PC-9 (cell line): ENCODE results near the gene PLCL2. TPM values are rescaled to one million over a fixed set of nuclear protein-coding genes. Genes with fewer than 3 reads are reported as not detected.

Source experiments
- BruUV-seq: library from RNA; stranded (reverse); fragments of 400-500 nt; replicated peaks from 2 replicates; lab custom pipeline; 2021; lab: Mats Ljungman, UMichigan
- CTCF ChIA-PET: fragments of 300-600 bp; sonication (Branson Sonifier 250); formaldehyde crosslinking; loops from one replicate; lab custom pipeline; 2022; ENCODE audit warnings: antibody characterized with exemption; lab: Charles Lee
- POLR2A ChIA-PET: fragments of 300-600 bp; sonication (Branson Sonifier 250); formaldehyde crosslinking; loops from one replicate; lab custom pipeline; 2022; ENCODE audit warnings: antibody characterized with exemption; ENCODE audit not compliant: unreplicated experiment; lab: Charles Lee
- DNase-seq, 2 experiments: peaks; one replicate each; pipeline versions ENCODE4 v3.0.0 to v3.0.0-alpha.2; 2015 to 2022; ENCODE audit warnings: mixed read lengths in 1 of 2
- H2AFZ ChIP-seq: fragments of 200-600 bp; sonication (generic); 2 replicates; pipeline ENCODE4 v1.8.1; 2017; ENCODE audit warnings: antibody characterized with exemption
- H3F3A ChIP-seq: fragments of 200-600 bp; sonication (generic); 2 replicates; pipeline ENCODE4 v1.8.1; 2017; ENCODE audit warnings: antibody characterized with exemption, mild to moderate bottlenecking, low read depth; ENCODE audit not compliant: insufficient read depth
- H3K27ac ChIP-seq: fragments of 200-600 bp; sonication (generic); 2 replicates; pipeline ENCODE4 v1.6.1; 2016; ENCODE audit warnings: mixed run types
- H3K27me3 ChIP-seq: fragments of 200-600 bp; sonication (generic); 2 replicates; pipeline ENCODE4 v1.6.1; 2016; ENCODE audit warnings: low read depth, mixed run types; ENCODE audit not compliant: insufficient read depth
- H3K36me3 ChIP-seq: fragments of 200-600 bp; sonication (generic); 2 replicates; pipeline ENCODE4 v1.6.1; 2016; ENCODE audit warnings: low read depth, mixed run types
- H3K4me1 ChIP-seq: fragments of 200-600 bp; sonication (generic); replicated peaks from 2 replicates; pipeline ENCODE4 v1.6.1; 2016; ENCODE audit warnings: mixed run types; ENCODE audit not compliant: insufficient read depth
- H3K4me2 ChIP-seq: fragments of 200-600 bp; sonication (generic); 2 replicates; pipeline ENCODE4 v1.6.1; 2017; ENCODE audit warnings: mixed run types
- H3K4me3 ChIP-seq: fragments of 200-600 bp; sonication (generic); 2 replicates; pipeline ENCODE4 v1.6.1; 2016; ENCODE audit warnings: mixed run types
- H3K79me2 ChIP-seq: fragments of 200-600 bp; sonication (generic); 2 replicates; pipeline ENCODE4 v1.6.1; 2017; ENCODE audit warnings: low read depth, mixed run types
- H3K9me2 ChIP-seq: fragments of 200-600 bp; sonication (generic); 2 replicates; pipeline ENCODE4 v1.8.1; 2017; ENCODE audit warnings: mild to moderate bottlenecking; ENCODE audit not compliant: insufficient read depth
- H3K9me3 ChIP-seq: fragments of 200-600 bp; sonication (generic); 2 replicates; pipeline ENCODE4 v1.8.1; 2016; ENCODE audit warnings: low read depth; ENCODE audit not compliant: insufficient read depth
- H4K20me1 ChIP-seq: fragments of 200-600 bp; sonication (generic); 2 replicates; pipeline ENCODE4 v1.8.1; 2017; ENCODE audit not compliant: insufficient read depth
- EZH2 ChIP-seq: fragments of 200-600 bp; sonication (generic); IDR thresholded peaks from 2 replicates; pipeline ENCODE4 v1.8.0; 2017; ENCODE audit warnings: antibody characterized with exemption, low read depth
- intact Hi-C: fragments of 100-400 bp; cut with micrococcal nuclease; formaldehyde crosslinking; loops from one replicate; pipeline ENCODE4 v1.10.0; 2022; ENCODE audit not compliant: unreplicated experiment
- total RNA-seq: library from RNA; stranded (reverse); gene quantifications from 2 replicates; pipeline ENCODE4 v1.2.3, GENCODE V29; 2021
- TF ChIP-seq, protein P1 (sequence below): fragments of 200-600 bp; sonication (generic); conservative IDR thresholded peaks from 2 replicates; pipeline ENCODE4 v1.6.1; 2017; ENCODE audit warnings: mixed run types, antibody characterized with exemption, mild to moderate bottlenecking, moderate library complexity

The PLCL2 gene
- total RNA-seq, 1 experiment from 2014 or later: 4.6 TPM

DNA sequence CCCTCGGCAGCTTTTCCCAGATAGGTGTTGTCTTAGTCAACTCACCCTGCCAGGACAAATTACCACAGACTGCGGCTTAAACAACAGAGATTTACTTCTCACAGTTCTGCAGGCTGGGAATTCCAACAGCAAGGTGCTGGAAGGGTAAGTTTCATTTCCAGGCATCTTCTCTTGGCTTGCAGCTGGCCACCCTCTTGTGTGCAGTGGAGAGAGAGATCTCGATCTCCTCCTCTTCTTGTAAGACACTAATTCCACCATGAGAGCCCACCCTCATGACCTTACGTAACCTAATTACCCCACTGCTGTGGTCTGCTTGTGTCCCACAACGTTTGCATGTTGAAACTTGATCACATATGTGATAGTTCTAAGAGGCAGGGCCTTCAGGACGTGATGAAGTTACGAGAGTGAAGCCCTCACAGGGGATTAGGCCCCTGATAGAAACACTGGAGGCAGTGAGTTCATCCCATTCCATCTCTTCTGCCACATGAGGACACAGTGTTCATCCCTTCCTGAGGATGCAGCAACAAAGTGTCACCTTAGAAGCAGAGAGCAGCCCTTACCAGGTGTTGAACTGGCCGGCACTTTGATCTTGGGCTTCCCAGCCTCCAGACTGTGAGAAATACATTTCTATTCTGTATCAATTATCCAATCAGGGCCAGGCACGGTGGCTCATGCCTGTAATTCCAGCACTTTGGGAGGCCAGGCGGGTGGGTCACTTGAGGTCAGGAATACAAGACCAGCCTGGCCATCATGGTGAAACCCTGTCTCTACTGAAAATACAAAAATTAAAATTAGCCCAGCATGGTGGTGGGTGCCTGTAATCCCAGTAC lies 247.7 kb downstream of the PLCL2 start:
- H4K20me1 ChIP-seq: no peaks in the 10 kb centered on the region
- TF ChIP-seq, protein P1, sequence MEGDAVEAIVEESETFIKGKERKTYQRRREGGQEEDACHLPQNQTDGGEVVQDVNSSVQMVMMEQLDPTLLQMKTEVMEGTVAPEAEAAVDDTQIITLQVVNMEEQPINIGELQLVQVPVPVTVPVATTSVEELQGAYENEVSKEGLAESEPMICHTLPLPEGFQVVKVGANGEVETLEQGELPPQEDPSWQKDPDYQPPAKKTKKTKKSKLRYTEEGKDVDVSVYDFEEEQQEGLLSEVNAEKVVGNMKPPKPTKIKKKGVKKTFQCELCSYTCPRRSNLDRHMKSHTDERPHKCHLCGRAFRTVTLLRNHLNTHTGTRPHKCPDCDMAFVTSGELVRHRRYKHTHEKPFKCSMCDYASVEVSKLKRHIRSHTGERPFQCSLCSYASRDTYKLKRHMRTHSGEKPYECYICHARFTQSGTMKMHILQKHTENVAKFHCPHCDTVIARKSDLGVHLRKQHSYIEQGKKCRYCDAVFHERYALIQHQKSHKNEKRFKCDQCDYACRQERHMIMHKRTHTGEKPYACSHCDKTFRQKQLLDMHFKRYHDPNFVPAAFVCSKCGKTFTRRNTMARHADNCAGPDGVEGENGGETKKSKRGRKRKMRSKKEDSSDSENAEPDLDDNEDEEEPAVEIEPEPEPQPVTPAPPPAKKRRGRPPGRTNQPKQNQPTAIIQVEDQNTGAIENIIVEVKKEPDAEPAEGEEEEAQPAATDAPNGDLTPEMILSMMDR: no peak
- TF ChIP-seq EZH2: no peak
- DNase-seq: no peak
- CTCF ChIA-PET: no interaction called here
- no peak overlapping the region for H3K4me3 ChIP-seq
- H3K79me2 ChIP-seq: no peaks in the 10 kb centered on the region
- POLR2A ChIA-PET: no interaction called here
- no peaks in the 10 kb centered on the region for H3K27me3 ChIP-seq
- intact Hi-C loops: no loop called here
- no peaks in the 10 kb centered on the region for H3K9me3 ChIP-seq
- no peak overlapping the region for H3K27ac ChIP-seq
- no TSS peak for BruUV-seq
- H3K4me2 ChIP-seq: no peak overlapping the region
- no peak overlapping the region for H2AFZ ChIP-seq
- no peaks in the 10 kb centered on the region for H3K4me1 ChIP-seq
- H3K36me3 ChIP-seq: no peaks in the 10 kb centered on the region
- no peaks in the 10 kb centered on the region for H3F3A ChIP-seq
- H3K9me2 ChIP-seq: 0 out of 2 replicates have a peak, but pooled peaks cover 3% of the 10 kb centered on the region

DNA sequence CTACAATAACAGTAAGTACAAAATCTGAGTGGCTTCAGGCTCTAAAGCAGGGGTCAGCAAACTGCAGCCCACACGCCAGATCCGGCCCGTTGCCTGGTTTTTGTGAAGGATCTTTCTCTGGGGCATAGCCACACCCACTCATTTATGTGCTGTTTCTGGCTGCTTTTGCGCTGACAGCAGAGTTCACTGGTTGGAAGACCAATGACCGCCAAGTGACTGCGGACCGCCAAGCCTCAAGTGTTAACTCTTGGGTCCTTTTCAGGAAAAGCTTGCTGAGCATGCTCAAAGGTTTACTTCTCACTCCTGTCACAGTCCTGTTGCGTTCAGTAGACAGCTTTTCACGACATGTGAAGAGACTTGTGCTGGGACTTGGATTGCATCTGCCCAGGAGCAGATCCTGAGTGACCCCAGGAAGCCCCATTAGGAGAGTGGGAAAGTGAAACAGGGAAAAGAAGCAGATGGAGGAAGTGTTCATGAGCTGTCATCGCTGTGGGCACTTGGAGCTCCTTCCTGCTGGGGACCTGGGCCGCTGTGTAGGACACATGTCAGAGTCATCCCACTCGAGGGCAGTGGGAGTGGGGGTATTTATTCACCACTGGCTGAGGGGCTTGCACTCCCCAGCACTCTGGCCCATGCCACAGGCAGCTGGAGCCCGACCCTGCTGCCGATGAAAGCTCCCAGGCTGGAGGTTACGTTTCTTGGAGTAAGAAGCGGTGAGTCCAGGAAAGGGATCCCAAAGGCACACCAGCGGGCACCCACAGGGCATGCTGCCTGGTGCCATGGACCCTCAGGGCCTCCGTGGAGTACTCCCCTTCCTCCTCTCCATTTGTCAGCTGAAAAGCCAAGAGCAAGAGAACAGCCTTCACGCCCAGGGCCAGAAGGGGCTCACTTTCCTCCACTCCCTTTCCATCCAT lies 249.1 kb downstream of the PLCL2 start:
- H3K36me3 ChIP-seq: no peaks in the 10 kb centered on the region
- BruUV-seq: no TSS peak
- no peak overlapping the region for H2AFZ ChIP-seq
- H3K27me3 ChIP-seq: no peaks in the 10 kb centered on the region
- CTCF ChIA-PET: no interaction called here
- H4K20me1 ChIP-seq: no peaks in the 10 kb centered on the region
- no peak overlapping the region for H3K27ac ChIP-seq
- 0 out of 2 replicates have a peak, but pooled peaks cover 3% of the 10 kb centered on the region for H3K9me2 ChIP-seq
- DNase-seq: no peak
- H3K9me3 ChIP-seq: no peaks in the 10 kb centered on the region
- H3K4me2 ChIP-seq: no peak overlapping the region
- TF ChIP-seq, protein P1: no peak
- TF ChIP-seq EZH2: no peak
- no peaks in the 10 kb centered on the region for H3F3A ChIP-seq
- POLR2A ChIA-PET: no interaction called here
- intact Hi-C loops: no loop called here
- no peak overlapping the region for H3K4me3 ChIP-seq
- H3K79me2 ChIP-seq: no peaks in the 10 kb centered on the region
- H3K4me1 ChIP-seq: no peaks in the 10 kb centered on the region

DNA sequence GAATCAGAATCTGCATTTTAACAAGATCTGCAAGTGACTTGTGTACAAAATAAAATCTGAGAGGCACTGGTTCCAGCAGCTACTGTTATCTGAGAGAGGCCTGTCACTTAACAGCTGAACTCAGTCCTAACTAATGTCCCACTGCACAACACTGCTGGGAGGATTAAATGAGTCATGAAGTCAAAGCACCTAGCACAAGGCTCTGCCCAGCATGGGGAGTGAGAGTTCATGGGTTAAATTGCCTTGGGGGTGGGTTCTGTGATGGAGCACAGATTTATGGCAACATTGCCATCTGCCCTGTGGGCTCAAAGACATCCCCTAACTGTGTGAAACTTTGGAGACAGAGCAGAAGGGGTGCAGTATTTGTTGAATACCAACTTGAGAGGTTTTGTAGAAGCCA lies 250.9 kb downstream of the PLCL2 start:
- Histone ChIP-seq H3K9me3 (no peaks in the 10 kb centered on the region), H3K4me3 (no peak overlapping the region), H2AFZ (no peak overlapping the region), H3K4me1 (no peaks in the 10 kb centered on the region), H3K36me3 (no peaks in the 10 kb centered on the region), H3K79me2 (no peaks in the 10 kb centered on the region), H3K27me3 (no peaks in the 10 kb centered on the region), H3F3A (no peaks in the 10 kb centered on the region), H3K27ac (no peak overlapping the region), H3K9me2 (0 out of 2 replicates have a peak, but pooled peaks cover 3% of the 10 kb centered on the region), H3K4me2 (no peak overlapping the region), H4K20me1 (no peaks in the 10 kb centered on the region)
- intact Hi-C loops: no loop called here
- DNase-seq: no peak
- ChIA-PET CTCF (no interaction called here), POLR2A (no interaction called here)
- TF ChIP-seq EZH2: no peak
- TF ChIP-seq, protein P1: no peak
- BruUV-seq: no TSS peak
